ENCODE results near the gene HERPUD1.
A peak's percentile ranks its signal among the peaks of the same experiment; 100 is the strongest.

Gene HERPUD1

GRCh38 chr16:56950051-56950450 is 18.1 kb downstream of the HERPUD1 start:
- no peaks in the 10 kb centered on the region for H3K9me3 ChIP-seq (ENCODE audit: control insufficient read depth, low read length)
- no peak for DNase-seq (ENCODE audit: low read depth)
- no peak overlapping the region for H3K4me3 ChIP-seq (ENCODE audit: low read length)
- H3K9ac ChIP-seq (ENCODE audit: low read length): no peak overlapping the region
- peaks cover 12% of the 10 kb centered on the region for H3K4me1 ChIP-seq (ENCODE audit: control insufficient read depth, insufficient read depth, low read length)
- H3K36me3 ChIP-seq (ENCODE audit: control insufficient read depth, insufficient read depth, low read length, severe bottlenecking): peaks cover 9% of the 10 kb centered on the region
- no peaks in the 10 kb centered on the region for H3K27me3 ChIP-seq (replicated peaks; ENCODE audit: control insufficient read depth, insufficient read depth, low read length)

GRCh38 chr16:56950455-56950854 is 18.5 kb downstream of the HERPUD1 start:
- Histone ChIP-seq H3K4me3 (ENCODE audit: low read length) (no peak overlapping the region), H3K36me3 (ENCODE audit: control insufficient read depth, insufficient read depth, low read length, severe bottlenecking) (peaks cover 5% of the 10 kb centered on the region), H3K9ac (ENCODE audit: low read length) (no peak overlapping the region), H3K9me3 (ENCODE audit: control insufficient read depth, low read length) (no peaks in the 10 kb centered on the region), H3K27me3 (replicated peaks; ENCODE audit: control insufficient read depth, insufficient read depth, low read length) (no peaks in the 10 kb centered on the region), H3K4me1 (ENCODE audit: control insufficient read depth, insufficient read depth, low read length) (peaks cover 8% of the 10 kb centered on the region)
- DNase-seq (ENCODE audit: low read depth): no peak

- peak; percentile 57 for DNase-seq (ENCODE audit: low read depth)
Observed at GRCh38 chr16:56950881-56951771, 19.2 kb downstream of the HERPUD1 start.

GRCh38 chr16:56953006-56953405 is 21.1 kb downstream of the HERPUD1 start:
- no peaks in the 10 kb centered on the region for H3K4me1 ChIP-seq (ENCODE audit: control insufficient read depth, insufficient read depth, low read length)
- no peaks in the 10 kb centered on the region for H3K27me3 ChIP-seq (replicated peaks; ENCODE audit: control insufficient read depth, insufficient read depth, low read length)
- H3K9ac ChIP-seq (ENCODE audit: low read length): no peak overlapping the region
- no peaks in the 10 kb centered on the region for H3K9me3 ChIP-seq (ENCODE audit: control insufficient read depth, low read length)
- no peak overlapping the region for H3K4me3 ChIP-seq (ENCODE audit: low read length)
- DNase-seq (ENCODE audit: low read depth): no peak
- H3K36me3 ChIP-seq (ENCODE audit: control insufficient read depth, insufficient read depth, low read length, severe bottlenecking): no peaks in the 10 kb centered on the region

More at GRCh38 chr16:56950881-56951771, 19.2 kb downstream of the HERPUD1 start:
- Histone ChIP-seq H3K9ac (ENCODE audit: low read length) (no peak overlapping the region), H3K27me3 (replicated peaks; ENCODE audit: control insufficient read depth, insufficient read depth, low read length) (no peaks in the 10 kb centered on the region), H3K4me1 (ENCODE audit: control insufficient read depth, insufficient read depth, low read length) (peaks cover 7% of the 10 kb centered on the region), H3K4me3 (ENCODE audit: low read length) (no peak overlapping the region), H3K36me3 (ENCODE audit: control insufficient read depth, insufficient read depth, low read length, severe bottlenecking) (peaks cover 4% of the 10 kb centered on the region), H3K9me3 (ENCODE audit: control insufficient read depth, low read length) (no peaks in the 10 kb centered on the region)

GRCh38 chr16:56956076-56956475 is 24.1 kb downstream of the HERPUD1 start:
- H3K4me3 ChIP-seq (ENCODE audit: low read length): no peak overlapping the region
- no peak overlapping the region for H3K9ac ChIP-seq (ENCODE audit: low read length)
- H3K36me3 ChIP-seq (ENCODE audit: control insufficient read depth, insufficient read depth, low read length, severe bottlenecking): no peaks in the 10 kb centered on the region
- H3K4me1 ChIP-seq (ENCODE audit: control insufficient read depth, insufficient read depth, low read length): peaks cover 12% of the 10 kb centered on the region
- H3K9me3 ChIP-seq (ENCODE audit: control insufficient read depth, low read length): no peaks in the 10 kb centered on the region
- H3K27me3 ChIP-seq (replicated peaks; ENCODE audit: control insufficient read depth, insufficient read depth, low read length): no peaks in the 10 kb centered on the region
- DNase-seq (ENCODE audit: low read depth): no peak

GRCh38 chr16:56956756-56957155 is 24.8 kb downstream of the HERPUD1 start:
- DNase-seq (ENCODE audit: low read depth): no peak
- H3K4me3 ChIP-seq (ENCODE audit: low read length): no peak overlapping the region
- no peaks in the 10 kb centered on the region for H3K9me3 ChIP-seq (ENCODE audit: control insufficient read depth, low read length)
- peaks cover 19% of the 10 kb centered on the region for H3K4me1 ChIP-seq (ENCODE audit: control insufficient read depth, insufficient read depth, low read length)
- no peak overlapping the region for H3K9ac ChIP-seq (ENCODE audit: low read length)
- no peaks in the 10 kb centered on the region for H3K36me3 ChIP-seq (ENCODE audit: control insufficient read depth, insufficient read depth, low read length, severe bottlenecking)
- H3K27me3 ChIP-seq (replicated peaks; ENCODE audit: control insufficient read depth, insufficient read depth, low read length): no peaks in the 10 kb centered on the region

- H3K9me3 ChIP-seq (ENCODE audit: control insufficient read depth, low read length): no peaks in the 10 kb centered on the region
- no peak overlapping the region for H3K4me3 ChIP-seq (ENCODE audit: low read length)
- peaks cover 45% of the 10 kb centered on the region for H3K4me1 ChIP-seq (ENCODE audit: control insufficient read depth, insufficient read depth, low read length)
- no peaks in the 10 kb centered on the region for H3K36me3 ChIP-seq (ENCODE audit: control insufficient read depth, insufficient read depth, low read length, severe bottlenecking)
- peak overlapping the region; percentile 22 for H3K9ac ChIP-seq (ENCODE audit: low read length)
- no peaks in the 10 kb centered on the region for H3K27me3 ChIP-seq (replicated peaks; ENCODE audit: control insufficient read depth, insufficient read depth, low read length)
- DNase-seq (ENCODE audit: low read depth): peak; percentile 47
Observed at GRCh38 chr16:56960681-56961281, 28.8 kb downstream of the HERPUD1 start.

- no peaks in the 10 kb centered on the region for H3K9me3 ChIP-seq (ENCODE audit: control insufficient read depth, low read length)
- H3K4me1 ChIP-seq (ENCODE audit: control insufficient read depth, insufficient read depth, low read length): peaks cover 51% of the 10 kb centered on the region
- no peaks in the 10 kb centered on the region for H3K36me3 ChIP-seq (ENCODE audit: control insufficient read depth, insufficient read depth, low read length, severe bottlenecking)
- H3K27me3 ChIP-seq (replicated peaks; ENCODE audit: control insufficient read depth, insufficient read depth, low read length): no peaks in the 10 kb centered on the region
- peak overlapping the region; percentile 22 for H3K9ac ChIP-seq (ENCODE audit: low read length)
- no peak for DNase-seq (ENCODE audit: low read depth)
- H3K4me3 ChIP-seq (ENCODE audit: low read length): peak overlapping the region; percentile 20
Observed at GRCh38 chr16:56961386-56961785, 29.4 kb downstream of the HERPUD1 start.

GRCh38 chr16:56961851-56962281 is 29.9 kb downstream of the HERPUD1 start, which contains the start of gene CETP:
Gene CETP, plus strand, starts transcription at chr16:56961950. Its CDS starts 30 bp downstream, at chr16:56961980.
- Histone ChIP-seq H3K4me1 (ENCODE audit: control insufficient read depth, insufficient read depth, low read length) (peaks cover 51% of the 10 kb centered on the region), H3K9ac (ENCODE audit: low read length) (peak within 1 kb of the TSS; percentile 22), H3K36me3 (ENCODE audit: control insufficient read depth, insufficient read depth, low read length, severe bottlenecking) (no peaks in the 10 kb centered on the region), H3K27me3 (replicated peaks; ENCODE audit: control insufficient read depth, insufficient read depth, low read length) (no peaks in the 10 kb centered on the region), H3K4me3 (ENCODE audit: low read length) (peak within 1 kb of the TSS; percentile 20), H3K9me3 (ENCODE audit: control insufficient read depth, low read length) (no peaks in the 10 kb centered on the region)
- DNase-seq (ENCODE audit: low read depth): no peak

- H3K4me1 ChIP-seq (ENCODE audit: control insufficient read depth, insufficient read depth, low read length): peaks cover 56% of the 10 kb centered on the region
- H3K9ac ChIP-seq (ENCODE audit: low read length): no peak overlapping the region
Observed at GRCh38 chr16:56964243-56965148, 32.6 kb downstream of the HERPUD1 start.

More at GRCh38 chr16:56964243-56965148, 32.6 kb downstream of the HERPUD1 start:
- DNase-seq (ENCODE audit: low read depth): peak; percentile 38
- no peaks in the 10 kb centered on the region for H3K36me3 ChIP-seq (ENCODE audit: control insufficient read depth, insufficient read depth, low read length, severe bottlenecking)
- no peaks in the 10 kb centered on the region for H3K9me3 ChIP-seq (ENCODE audit: control insufficient read depth, low read length)
- H3K4me3 ChIP-seq (ENCODE audit: low read length): no peak overlapping the region
- no peaks in the 10 kb centered on the region for H3K27me3 ChIP-seq (replicated peaks; ENCODE audit: control insufficient read depth, insufficient read depth, low read length)

All from adipocyte (in vitro differentiated cells).